ENCODE measurements around the gene CHTOP. TPM values are rescaled to one million over a fixed set of nuclear protein-coding genes. Genes with fewer than 3 reads are reported as not detected.

CHTOP gene
- total and polyA plus RNA-seq, 2 of the 8 experiments (the other 6 are each of a cell fraction or from before 2014, with no cell fraction given) = 84.6 to 104 TPM

- 98% methylated on average over 11 of the region's 11 CpGs; no CpG with 5 or more reads in 1 of the 2 experiments for WGBS, 2 experiments (ENCODE audit: extremely low coverage in 1 of 2, insufficient coverage in 1 of 2, insufficient read length in 1 of 2, insufficient replicate concordance in 2 of 2, low coverage in 1 of 2, low lambda C conversion rate in 2 of 2, missing lambda C conversion rate in 1 of 2)
Observed at GRCh38 chr1:153643100-153643499, 9.2 kb downstream of the CHTOP start.

More at GRCh38 chr1:153643100-153643499, 9.2 kb downstream of the CHTOP start:
- Histone ChIP-seq H3K79me1 (ENCODE audit: low read depth, low read length) (no peaks in the 10 kb centered on the region), H2AK5ac (ENCODE audit: low read depth, low read length) (no peak overlapping the region), H4K91ac (replicated peaks; ENCODE audit: insufficient read length, low read length) (no peak overlapping the region), H3K18ac (ENCODE audit: extremely low read depth, low read length) (no peak overlapping the region), H3K4me2 (ENCODE audit: insufficient read depth in 1 of 2, low read depth in 2 of 2, low read length in 2 of 2) (no peak overlapping the region), H2BK12ac (ENCODE audit: low read depth, low read length) (no peak overlapping the region), H2BK15ac (ENCODE audit: low read length) (no peak overlapping the region), H3K79me2 (ENCODE audit: control insufficient read depth in 1 of 2, insufficient read depth in 2 of 2, low read length in 2 of 2) (peaks cover 0 to 12% of the 10 kb centered on the region in 2 experiments; a peak in 2 of 4 replicates), H2BK20ac (ENCODE audit: low read length) (no peak overlapping the region), H3K9me3 (ENCODE audit: insufficient read depth in 2 of 2, low read depth in 1 of 2, low read length in 1 of 2) (no peaks in the 10 kb centered on the region), H3K9ac (replicated peaks in 1 of 4; ENCODE audit: extremely low read depth in 1 of 4, low read depth in 3 of 4, low read length in 3 of 4) (no peak overlapping the region), H3K27me3 (replicated peaks in 1 of 4; ENCODE audit: control insufficient read depth in 3 of 4, extremely low read depth in 1 of 4, insufficient read depth in 3 of 4, low read length in 3 of 4) (no peaks in the 10 kb centered on the region), H4K5ac (ENCODE audit: insufficient read length, low read depth, low read length) (no peak overlapping the region), H3K23ac (ENCODE audit: insufficient read length) (no peak overlapping the region), H3K14ac (ENCODE audit: insufficient read length) (no peak overlapping the region), H2BK120ac (replicated peaks; ENCODE audit: low read depth, low read length) (no peak overlapping the region), H4K20me1 (replicated peaks in 1 of 2; ENCODE audit: control insufficient read depth in 1 of 2, insufficient read depth in 2 of 2, low read length in 2 of 2) (peaks cover 6 to 7% of the 10 kb centered on the region in 2 experiments), H3K56ac (replicated peaks; ENCODE audit: insufficient read length, low read depth, low read length) (no peak overlapping the region), H4K8ac (ENCODE audit: extremely low read depth, insufficient read depth, low read length) (peak overlapping the region; percentile 66; the same call in 1 of the 2 replicates), H3K23me2 (ENCODE audit: low read depth, low read length) (no peaks in the 10 kb centered on the region), H3K4ac (replicated peaks; ENCODE audit: insufficient read length, low read depth, low read length) (no peak overlapping the region), H3K27ac (ENCODE audit: low read depth, low read length) (no peak overlapping the region), H3K4me3 (ENCODE audit: extremely low read depth in 1 of 4, insufficient read depth in 2 of 4, low read depth in 3 of 4, low read length in 4 of 4) (no peak overlapping the region), H2AFZ (ENCODE audit: low read length) (no peak overlapping the region), H3K4me1 (replicated peaks in 1 of 4; ENCODE audit: control insufficient read depth in 3 of 4, insufficient read depth in 4 of 4, low read length in 3 of 4) (peaks cover 0 to 3% (median 0%) of the 10 kb centered on the region in 4 experiments; a peak in 1 of 7 replicates), H3K36me3 (ENCODE audit: control insufficient read depth in 2 of 4, insufficient read depth in 4 of 4, low read length in 3 of 4) (peaks cover 46 to 80% (median 72%) of the 10 kb centered on the region in 4 experiments), H2BK5ac (ENCODE audit: low read depth, low read length) (no peak overlapping the region)
- CTCF ChIA-PET (ENCODE audit: partially characterized antibody) = interaction anchor here (0.7 to 1.7 kb wide), 8 partner anchors 9 to 321 kb away, joined by 3 to 4 read pairs (median 3); partner anchors contain the start of genes S100A1 and S100A13
- TF ChIP-seq TAF7 (optimal IDR thresholded peaks at IDR 0.05; ENCODE audit: borderline replicate concordance, low read depth, low read length) = no peak
- no peak for TF ChIP-seq SUZ12 (IDR thresholded peaks at IDR 0.05; ENCODE audit: low read length)
- no peak for TF ChIP-seq KDM1A (IDR thresholded peaks at IDR 0.05; ENCODE audit: borderline replicate concordance, low read length)
- no peak for TF ChIP-seq BCL11A (IDR thresholded peaks at IDR 0.05; ENCODE audit: low read depth in 2 of 2, low read length in 2 of 2)
- TF ChIP-seq POLR2A (IDR thresholded peaks at IDR 0.05; ENCODE audit: control extremely low read depth in 1 of 2, low read depth in 2 of 2, low read length in 2 of 2) = no peak
- TF ChIP-seq MAFK (IDR thresholded peaks at IDR 0.05; ENCODE audit: low read depth, low read length) = no peak
- no peak for TF ChIP-seq CHD2 (IDR thresholded peaks at IDR 0.05; ENCODE audit: low read length)
- TF ChIP-seq TCF12 (IDR thresholded peaks at IDR 0.05; ENCODE audit: low read depth, low read length) = no peak
- no peak for TF ChIP-seq ZNF274 (IDR thresholded peaks at IDR 0.05; ENCODE audit: borderline replicate concordance, extremely low read depth, low read length)
- no peak for TF ChIP-seq JUND (IDR thresholded peaks at IDR 0.05; ENCODE audit: low read length)
- TF ChIP-seq CBX8 (IDR thresholded peaks at IDR 0.05; ENCODE audit: borderline replicate concordance, low read depth, low read length) = no peak
- DNase-seq (ENCODE audit: low read depth in 1 of 2, low spot score in 2 of 2) (no peak), FAIRE-seq (no peak)
- POLR2A ChIA-PET (ENCODE audit: partially characterized antibody) = interaction anchor here (1.0 to 16.2 kb wide), 9 partner anchors 7 to 132 kb away, joined by 3 to 343 read pairs (median 6); partner anchors contain the start of genes CHTOP, ILF2, S100A1 and S100A13
